ENCODE results near the gene GREB1L.
"Not testable (repeated sequence)": the region's sequence is repeated elsewhere in the genome, so short reads cannot be mapped to it uniquely, and the experiment has no call there.

Gene GREB1L

GRCh38 chr18:21264651-21265050 is 22.6 kb downstream of the GREB1L start:
- DNase-seq (ENCODE audit: low read depth) = no peak

DNA sequence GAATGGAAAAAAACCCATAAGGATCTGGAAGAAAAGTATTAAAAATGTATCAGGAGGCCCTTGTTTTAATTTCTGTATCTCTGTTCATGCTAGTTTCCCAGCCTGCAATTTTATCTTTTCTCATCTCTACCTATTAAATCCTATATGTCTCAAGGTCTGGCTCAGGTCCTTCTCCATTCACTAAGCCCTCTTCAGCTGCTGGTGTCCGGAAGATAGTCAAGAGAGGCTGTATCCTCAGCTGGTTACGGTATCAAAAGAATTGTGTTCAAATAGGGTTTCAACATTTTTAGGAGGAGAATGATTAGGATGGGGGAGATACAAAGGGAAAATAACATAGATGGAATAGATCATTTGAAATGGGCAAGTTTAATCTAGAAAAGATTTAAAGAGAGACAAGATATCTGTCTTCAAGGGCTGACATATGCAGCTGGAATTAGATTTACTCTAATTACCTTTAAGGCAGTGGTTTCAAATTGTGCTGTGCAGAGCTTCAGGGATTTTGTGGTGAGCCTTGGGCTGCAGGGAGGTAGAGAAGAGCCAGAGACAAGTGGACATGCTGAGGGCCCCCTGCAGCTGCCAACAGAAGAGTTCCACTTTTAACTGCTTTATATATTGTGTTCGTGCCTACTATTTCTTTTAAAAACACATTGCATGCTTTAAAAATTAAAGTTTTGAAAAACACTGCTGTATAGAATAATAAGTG is 24.1 kb downstream of the GREB1L start:
- no peak for DNase-seq (ENCODE audit: low read depth)

- DNase-seq (ENCODE audit: low read depth) = no peak
Observed at GRCh38 chr18:21267400-21267799, 25.4 kb downstream of the GREB1L start.

DNA sequence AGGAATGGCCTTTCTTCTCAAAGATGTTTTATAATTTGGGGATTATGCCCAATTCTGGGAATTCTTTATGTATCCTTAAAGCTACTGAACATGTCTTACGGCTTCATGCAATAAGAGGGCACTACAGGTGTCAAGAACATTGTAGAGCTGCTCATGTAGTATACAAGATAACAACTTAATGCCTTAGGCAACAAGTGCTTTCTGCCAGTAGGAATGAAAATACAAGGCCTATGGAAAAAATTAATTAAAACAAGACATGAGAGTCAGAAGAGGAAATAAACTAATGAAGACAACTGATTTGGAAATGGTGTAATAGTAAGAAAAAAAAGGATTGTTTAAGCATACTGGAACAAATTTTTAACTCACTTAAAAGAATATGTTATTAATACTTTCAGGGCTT is 27.3 kb downstream of the GREB1L start:
- DNase-seq (ENCODE audit: low read depth) = no peak

GRCh38 chr18:21270453-21270852 is 28.4 kb downstream of the GREB1L start:
- DNase-seq (ENCODE audit: low read depth) = no peak

DNA sequence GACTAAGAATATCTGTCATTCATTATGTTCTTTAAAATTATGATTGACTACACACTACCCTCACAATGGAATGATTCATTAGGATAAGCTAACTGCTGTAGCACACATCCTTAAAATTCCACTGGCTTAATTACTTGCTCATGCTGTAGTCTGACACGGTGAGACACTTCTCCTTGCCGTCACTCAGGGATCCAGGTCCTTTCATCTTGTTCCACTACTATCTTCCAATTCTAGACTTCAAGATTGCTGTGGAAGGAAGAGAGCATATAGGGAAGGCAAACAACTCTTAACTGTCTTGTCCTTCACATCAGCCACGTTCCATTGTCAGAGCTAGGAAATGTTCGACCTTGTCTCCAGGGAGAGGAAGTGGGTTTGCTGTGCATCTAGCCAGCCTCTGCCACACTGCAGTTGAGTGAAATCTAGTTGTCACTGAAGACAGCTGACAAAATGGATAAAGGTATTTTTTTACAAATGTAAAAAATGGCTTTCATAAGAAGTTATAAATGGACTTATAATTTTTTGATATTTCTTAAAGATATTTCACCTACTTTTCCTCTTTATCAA is 30.1 kb downstream of the GREB1L start:
- no peak for DNase-seq (ENCODE audit: low read depth)

- DNase-seq (ENCODE audit: low read depth) = no peak
Observed at GRCh38 chr18:21273568-21273967, 31.5 kb downstream of the GREB1L start.

GRCh38 chr18:21275645-21276044 is 33.6 kb downstream of the GREB1L start:
- no peak for DNase-seq (ENCODE audit: low read depth)

GRCh38 chr18:21277578-21277977 is 35.5 kb downstream of the GREB1L start:
- DNase-seq (ENCODE audit: low read depth) = no peak

GRCh38 chr18:21278218-21278617 is 36.2 kb downstream of the GREB1L start:
- not testable (repeated sequence) for DNase-seq (ENCODE audit: low read depth)

DNA sequence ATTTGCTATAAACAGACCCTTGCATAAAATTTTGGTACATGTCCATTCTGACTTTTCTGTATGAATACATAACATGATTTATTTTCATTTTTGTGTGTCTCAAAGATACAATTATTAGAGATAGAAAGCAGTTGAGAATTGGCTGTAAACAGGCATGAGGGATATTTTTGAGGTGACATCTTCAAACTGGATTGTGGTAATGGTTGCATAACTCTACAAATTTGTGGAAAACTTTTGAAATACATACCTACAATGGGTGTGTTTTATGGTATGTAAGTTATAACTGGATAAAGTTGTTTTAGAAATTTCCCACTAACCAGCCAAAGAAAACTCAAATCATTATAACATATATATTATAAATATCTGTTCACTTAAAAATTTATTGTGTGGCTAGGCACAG is 39.6 kb downstream of the GREB1L start:
- DNase-seq (ENCODE audit: low read depth) = no peak

GRCh38 chr18:21284540-21284939 is 42.5 kb downstream of the GREB1L start:
- no peak for DNase-seq (ENCODE audit: low read depth)

GRCh38 chr18:21289827-21290226 is 47.8 kb downstream of the GREB1L start:
- no peak for DNase-seq (ENCODE audit: low read depth)

DNA sequence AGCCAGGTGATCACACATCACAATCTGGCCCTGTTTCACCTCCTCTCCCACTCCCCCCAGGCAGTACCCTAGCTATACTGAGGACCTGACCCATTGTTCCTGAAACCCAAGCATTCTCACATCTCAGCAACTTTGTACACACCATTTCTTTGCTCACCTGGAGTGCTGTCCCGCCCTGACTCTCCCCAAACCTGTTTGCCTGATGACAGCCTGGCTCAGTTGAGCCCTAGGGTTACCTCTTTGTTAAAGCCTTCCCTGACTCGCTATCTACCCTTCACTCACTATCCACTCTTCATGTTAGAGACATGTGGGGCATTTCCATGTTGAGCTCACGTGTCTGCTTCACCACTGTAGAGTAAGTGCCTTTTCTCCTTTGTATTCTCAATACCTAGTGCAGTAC is 49.1 kb downstream of the GREB1L start:
- DNase-seq (ENCODE audit: low read depth) = no peak

DNA sequence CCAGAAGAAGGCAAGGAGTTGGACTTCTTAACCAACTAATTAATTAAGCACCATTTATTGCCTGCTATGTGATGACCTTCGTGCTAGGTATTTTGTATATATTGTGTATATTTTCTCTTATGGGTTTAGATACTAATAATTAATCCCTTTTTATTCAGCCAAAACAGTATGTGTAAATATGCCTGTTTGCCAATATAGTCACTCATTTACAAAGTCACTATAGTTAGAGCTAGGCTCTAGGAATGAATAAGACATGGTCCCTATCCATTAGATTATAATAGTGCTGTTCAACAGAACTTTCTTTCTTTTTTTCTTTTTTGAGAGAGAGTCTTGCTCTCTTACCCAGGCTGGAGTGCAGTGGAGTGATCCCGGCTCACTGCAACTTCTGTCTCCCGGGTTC is 51.4 kb downstream of the GREB1L start:
- no peak for DNase-seq (ENCODE audit: low read depth)

- DNase-seq (ENCODE audit: low read depth) = no peak
Observed at GRCh38 chr18:21295101-21295500, 53.1 kb downstream of the GREB1L start.

GRCh38 chr18:21296045-21296444 is 54.0 kb downstream of the GREB1L start:
- DNase-seq (ENCODE audit: low read depth) = no peak

DNA sequence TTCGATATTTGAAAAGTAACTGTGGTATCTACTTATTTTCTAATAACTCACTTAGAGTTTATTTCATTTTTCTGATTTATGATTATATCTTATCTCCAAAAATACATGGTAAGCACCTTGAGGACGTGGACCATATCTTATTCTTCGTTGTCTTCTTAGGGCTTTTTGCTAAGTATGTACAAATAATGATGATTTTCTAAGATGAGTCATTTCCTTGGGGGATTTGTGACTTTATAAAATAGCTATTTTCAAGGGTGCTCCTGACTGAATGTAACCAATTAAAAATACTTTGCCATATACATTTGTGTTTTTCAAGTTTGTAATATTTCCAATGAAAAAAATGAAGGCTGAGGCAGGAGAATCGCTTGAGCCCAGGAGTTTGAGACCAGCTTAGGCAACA is 56.3 kb downstream of the GREB1L start:
- no peak for DNase-seq (ENCODE audit: low read depth)

- no peak for DNase-seq (ENCODE audit: low read depth)
Observed at GRCh38 chr18:21300035-21300907, 58.2 kb downstream of the GREB1L start.

DNA sequence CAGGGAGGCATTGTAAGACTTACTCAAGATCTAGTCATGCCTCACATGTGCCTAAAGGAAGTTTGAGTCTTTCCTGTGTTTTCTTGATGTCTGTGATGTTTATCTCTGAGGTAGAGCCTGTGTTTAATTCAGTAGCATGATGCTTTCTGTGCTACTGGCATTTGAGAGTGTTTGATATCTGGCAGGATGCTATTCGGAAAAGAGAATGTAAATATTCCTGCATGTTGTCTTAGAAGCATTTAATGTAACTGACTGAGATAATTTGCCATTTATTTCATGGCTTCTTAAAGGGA is 58.8 kb downstream of the GREB1L start:
- no peak for DNase-seq (ENCODE audit: low read depth)

GRCh38 chr18:21303445-21303844 is 61.4 kb downstream of the GREB1L start:
- no peak for DNase-seq (ENCODE audit: low read depth)

DNA sequence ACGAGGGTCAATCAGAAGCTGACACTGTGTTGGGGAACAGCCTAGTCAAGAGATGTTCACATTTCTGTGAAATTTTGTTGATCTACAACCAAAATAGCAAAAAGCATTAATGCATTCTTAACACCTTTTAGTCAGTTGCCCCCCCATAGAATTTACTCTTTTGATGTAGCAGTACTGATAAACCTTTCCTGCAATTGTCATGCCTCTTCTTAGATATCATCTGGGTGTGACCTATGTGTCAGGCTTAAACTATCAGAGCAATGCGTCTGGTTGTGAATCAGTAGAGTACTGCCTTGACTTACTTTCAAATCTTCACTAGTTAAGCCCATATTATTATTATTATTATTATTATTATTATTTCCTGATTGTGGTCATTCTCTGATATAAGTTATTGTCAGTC is 61.9 kb downstream of the GREB1L start:
- no peak for DNase-seq (ENCODE audit: low read depth)

GRCh38 chr18:21305621-21306020 is 63.6 kb downstream of the GREB1L start:
- DNase-seq (ENCODE audit: low read depth) = no peak
